Measurements from ENCODE around the gene IBA57.
A peak's percentile ranks its signal among the peaks of the same experiment; 100 is the strongest.

IBA57 gene

DNA sequence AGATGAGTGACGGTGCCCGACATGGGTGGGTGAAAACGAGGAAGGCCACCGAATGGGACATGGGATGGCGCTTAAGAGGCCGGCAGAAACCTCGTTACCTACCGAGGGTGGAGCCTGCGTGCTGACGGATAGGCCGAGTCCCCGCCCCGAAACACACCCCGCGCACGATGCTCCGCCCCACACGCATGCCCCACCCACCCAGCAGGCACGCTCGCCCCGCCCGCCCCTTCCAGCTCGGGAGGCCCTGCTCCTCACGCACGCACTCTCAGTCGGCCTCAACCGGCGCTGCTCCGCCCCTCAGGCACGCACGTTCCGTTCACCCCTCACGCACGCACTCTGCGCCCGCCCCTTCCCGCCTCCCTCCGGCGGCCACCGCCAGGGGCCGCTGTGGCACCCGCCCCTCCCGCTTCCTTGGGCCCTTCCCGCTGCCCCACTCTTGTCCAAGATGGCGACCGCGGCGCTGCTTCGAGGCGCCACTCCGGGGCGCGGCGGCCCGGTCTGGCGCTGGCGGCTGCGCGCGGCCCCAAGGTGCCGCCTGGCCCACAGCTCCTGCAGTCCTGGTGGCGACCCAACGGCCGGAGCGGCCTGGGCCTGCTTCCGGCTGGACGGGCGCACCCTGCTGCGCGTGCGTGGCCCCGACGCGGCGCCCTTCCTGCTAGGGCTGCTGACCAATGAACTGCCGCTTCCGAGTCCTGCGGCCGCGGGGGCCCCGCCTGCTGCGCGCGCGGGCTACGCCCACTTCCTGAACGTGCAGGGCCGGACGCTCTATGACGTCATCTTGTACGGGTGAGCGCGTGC is at the start of gene IBA57:
Gene IBA57 (plus strand): TSS at position 433 of the 798 bp plus-strand sequence. CDS start 13 bp downstream, at position 446.
- DNase-seq (ENCODE audit: low read depth, low spot score), result peak; percentile 97

GRCh38 chr1:228117335-228117734 is 48.3 kb upstream of the IBA57 start:
- no peak for DNase-seq (ENCODE audit: low read depth, low spot score)

DNA sequence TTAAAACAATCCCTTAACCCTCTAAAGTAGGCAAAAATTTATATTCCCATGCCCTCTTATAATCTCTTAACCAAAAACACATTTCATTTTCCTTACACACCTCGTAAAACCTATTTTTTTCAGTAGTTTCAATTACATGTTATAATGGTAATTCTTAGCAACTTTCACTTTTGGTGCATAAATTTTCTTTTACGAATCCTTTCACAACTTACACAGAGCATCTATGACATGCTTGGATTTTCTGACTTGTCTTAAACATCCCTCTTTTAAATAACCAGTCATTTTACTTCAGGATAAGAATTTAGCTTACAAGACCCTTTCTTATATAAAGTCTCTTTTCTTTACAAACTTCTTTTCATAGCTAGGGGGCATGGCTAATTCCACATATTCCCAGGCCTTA is 47.6 kb upstream of the IBA57 start:
- DNase-seq (ENCODE audit: low read depth, low spot score), result no peak

DNA sequence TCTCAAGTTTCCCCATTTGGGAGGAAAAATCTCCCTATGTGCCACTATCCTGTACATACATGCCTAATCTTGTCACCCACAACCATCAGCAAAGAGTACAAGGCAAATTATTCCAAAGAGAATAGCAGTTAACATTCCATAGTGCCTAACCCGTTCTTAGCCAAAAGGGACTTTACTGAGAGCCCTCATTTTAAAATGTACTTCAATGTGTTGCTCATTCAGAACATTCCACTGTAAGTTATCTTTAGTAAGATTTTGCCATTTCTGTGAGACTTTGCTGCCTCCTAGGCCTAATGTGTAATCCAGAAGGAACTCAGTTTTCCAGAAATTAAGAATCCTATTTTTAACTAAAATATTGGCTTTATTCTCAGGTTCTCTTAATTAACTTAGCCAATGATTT is 45.3 kb upstream of the IBA57 start:
- no peak for DNase-seq (ENCODE audit: low read depth, low spot score)

DNA sequence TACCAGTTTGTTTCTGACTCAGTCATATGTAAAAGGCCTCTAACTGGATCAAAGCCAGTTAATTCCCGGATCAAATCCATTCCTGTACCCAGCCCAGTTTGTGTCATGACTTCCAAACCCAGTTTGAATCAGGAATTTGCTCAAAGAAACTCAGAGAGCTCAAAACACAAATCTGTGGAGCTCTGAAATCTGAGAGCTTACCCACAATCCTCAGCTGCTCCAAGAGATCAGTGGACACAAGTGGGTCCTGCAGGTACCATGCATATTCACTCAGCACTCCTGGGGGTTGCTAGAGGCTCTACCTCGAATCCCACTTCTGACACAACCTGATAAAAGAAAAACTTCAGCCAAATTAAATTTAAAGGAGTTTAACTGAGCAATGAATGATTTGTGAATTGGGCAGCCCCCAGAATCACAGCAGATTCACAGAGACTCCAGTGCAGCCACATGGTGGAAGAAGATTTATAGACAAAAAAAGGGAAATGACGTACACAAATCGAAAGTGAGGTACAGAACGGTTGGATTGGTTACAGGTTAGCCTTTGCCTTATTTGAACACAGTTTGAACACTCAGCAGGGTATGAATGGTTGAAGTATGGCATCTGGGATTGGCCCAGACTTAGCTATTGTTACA is 44.6 kb upstream of the IBA57 start:
- DNase-seq (ENCODE audit: low read depth, low spot score), result no peak

DNA sequence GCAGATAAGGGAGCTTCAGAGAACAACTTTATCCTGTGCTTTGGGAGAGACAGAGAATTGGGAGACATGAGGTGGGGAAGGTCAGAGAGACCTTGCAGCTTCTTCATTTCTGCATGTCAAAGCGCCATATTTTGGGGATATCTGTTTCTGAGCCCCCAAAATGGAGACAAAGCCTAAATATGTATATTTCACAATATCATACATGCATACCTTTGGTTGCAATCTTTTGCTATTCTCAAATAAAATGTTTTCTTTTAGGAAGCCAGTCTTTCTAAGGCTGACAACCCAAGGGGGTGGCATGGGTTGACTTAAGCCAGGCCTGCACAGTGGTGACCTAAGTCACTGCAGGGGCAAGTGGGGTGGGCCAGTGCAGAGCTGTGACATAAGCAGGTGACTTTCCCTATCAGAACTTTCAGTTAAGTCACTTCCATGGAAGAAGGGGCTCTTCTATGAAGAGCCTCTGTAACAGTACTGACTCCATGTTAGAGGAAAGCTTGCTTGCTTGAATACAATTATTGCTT is 42.6 kb upstream of the IBA57 start:
- DNase-seq (ENCODE audit: low read depth, low spot score), result no peak

DNA sequence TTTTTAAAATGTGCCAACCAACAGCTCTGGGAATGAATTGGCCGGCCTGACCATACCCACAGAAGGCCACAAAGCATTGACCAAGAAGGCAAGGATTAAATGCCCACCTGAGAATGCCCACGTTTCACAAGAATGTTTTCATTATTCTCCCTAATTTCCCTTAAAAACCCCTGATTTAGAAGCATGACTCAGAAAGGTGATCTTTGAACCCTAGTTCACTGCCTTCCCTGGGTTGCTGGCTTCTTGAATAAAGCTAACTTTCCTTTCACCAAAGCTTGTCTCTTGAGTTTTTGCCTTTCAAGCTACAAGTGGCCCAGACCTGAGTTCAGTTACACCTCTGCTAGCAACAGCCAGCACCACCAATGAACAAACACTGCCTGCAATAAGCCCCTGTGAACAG is 42.1 kb upstream of the IBA57 start:
- no peak for DNase-seq (ENCODE audit: low read depth, low spot score)

- DNase-seq (ENCODE audit: low read depth, low spot score), result no peak
Measured at GRCh38 chr1:228125185-228125584, 40.4 kb upstream of the IBA57 start.

- DNase-seq (ENCODE audit: low read depth, low spot score), result no peak
Measured at GRCh38 chr1:228131766-228132165, 33.8 kb upstream of the IBA57 start.

DNA sequence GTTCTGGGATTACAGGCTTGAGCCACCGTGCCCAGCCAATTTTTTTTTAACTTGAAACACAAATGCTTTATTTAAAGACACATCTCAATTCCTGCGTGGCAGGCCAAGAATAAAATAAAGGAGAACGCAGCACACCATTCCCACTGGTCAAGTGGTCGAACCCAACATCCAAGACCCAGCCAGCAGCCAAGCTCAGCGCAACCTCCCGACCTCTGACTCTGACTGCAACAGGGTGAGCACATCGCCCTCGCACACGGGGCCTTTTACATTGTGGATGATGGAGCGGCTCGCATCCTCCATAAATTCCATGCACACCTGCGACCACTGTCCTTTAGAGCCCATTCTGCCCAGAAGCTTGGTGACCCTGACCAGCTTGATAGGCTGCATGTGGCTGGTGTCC is 31.0 kb upstream of the IBA57 start:
- DNase-seq (ENCODE audit: low read depth, low spot score), result no peak

DNA sequence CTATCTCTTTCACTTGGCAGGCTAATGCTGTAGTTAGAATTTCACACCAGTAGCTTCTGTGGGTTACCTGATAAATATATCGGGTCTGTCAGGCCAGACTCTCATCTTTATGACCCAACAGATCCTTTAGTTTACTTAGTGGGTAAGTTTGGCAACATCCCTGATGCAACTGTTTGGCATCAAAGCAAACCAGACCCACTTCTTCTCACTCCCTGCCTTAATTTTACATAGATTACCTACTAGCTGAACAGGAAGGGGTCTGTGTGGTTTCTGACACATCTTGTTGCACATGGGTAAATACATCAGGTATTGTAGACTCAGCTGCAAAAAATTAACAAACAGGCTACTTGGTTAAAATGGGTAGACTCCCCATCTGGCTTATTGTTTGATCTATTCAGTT is 28.7 kb upstream of the IBA57 start:
- DNase-seq (ENCODE audit: low read depth, low spot score), result no peak

- no peak for DNase-seq (ENCODE audit: low read depth, low spot score)
Measured at GRCh38 chr1:228139406-228139930, 26.1 kb upstream of the IBA57 start.

- DNase-seq (ENCODE audit: low read depth, low spot score), result peak; percentile 100
Measured at GRCh38 chr1:228139931-228140723, 25.5 kb upstream of the IBA57 start, which contains the start of gene GUK1. Gene GUK1, plus strand, starts transcription at chr1:228140279. Its CDS starts 24 bp downstream, at chr1:228140303.

- no peak for DNase-seq (ENCODE audit: low read depth, low spot score)
Measured at GRCh38 chr1:228140724-228141225, 24.8 kb upstream of the IBA57 start.

- peak; percentile 49 for DNase-seq (ENCODE audit: low read depth, low spot score)
Measured at GRCh38 chr1:228141226-228142044, 24.2 kb upstream of the IBA57 start.

DNA sequence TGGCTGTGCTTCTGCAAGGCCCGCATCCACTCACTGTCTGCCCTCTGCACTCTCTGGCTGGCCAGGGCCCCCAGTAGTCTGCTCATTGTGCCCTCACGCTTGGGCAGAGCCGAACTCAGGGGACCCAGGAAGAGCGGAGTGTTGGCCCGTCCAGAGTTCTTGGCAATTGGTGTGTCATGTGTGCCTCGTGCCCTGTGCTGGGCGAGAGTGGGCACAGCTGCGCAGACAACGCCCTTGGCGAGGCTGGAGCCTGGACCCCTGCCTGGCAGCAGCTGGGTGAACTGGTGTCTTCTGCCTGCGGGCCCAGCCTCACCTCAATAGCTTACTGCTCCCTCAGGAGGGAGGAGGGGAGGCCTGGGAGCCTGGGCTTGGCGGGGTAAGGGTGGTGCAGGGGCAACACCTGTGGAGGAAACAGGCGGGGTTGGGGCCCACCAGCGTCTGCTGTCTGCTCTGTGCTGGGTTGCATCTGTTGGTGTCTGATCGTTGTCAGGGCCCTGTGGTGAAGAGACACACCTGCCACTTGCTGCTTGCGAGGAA is 23.4 kb upstream of the IBA57 start:
- DNase-seq (ENCODE audit: low read depth, low spot score), result no peak

GRCh38 chr1:228142701-228143136 is 22.9 kb upstream of the IBA57 start:
- DNase-seq (ENCODE audit: low read depth, low spot score), result no peak

GRCh38 chr1:228143480-228144192 is 22.0 kb upstream of the IBA57 start:
- no peak for DNase-seq (ENCODE audit: low read depth, low spot score)

DNA sequence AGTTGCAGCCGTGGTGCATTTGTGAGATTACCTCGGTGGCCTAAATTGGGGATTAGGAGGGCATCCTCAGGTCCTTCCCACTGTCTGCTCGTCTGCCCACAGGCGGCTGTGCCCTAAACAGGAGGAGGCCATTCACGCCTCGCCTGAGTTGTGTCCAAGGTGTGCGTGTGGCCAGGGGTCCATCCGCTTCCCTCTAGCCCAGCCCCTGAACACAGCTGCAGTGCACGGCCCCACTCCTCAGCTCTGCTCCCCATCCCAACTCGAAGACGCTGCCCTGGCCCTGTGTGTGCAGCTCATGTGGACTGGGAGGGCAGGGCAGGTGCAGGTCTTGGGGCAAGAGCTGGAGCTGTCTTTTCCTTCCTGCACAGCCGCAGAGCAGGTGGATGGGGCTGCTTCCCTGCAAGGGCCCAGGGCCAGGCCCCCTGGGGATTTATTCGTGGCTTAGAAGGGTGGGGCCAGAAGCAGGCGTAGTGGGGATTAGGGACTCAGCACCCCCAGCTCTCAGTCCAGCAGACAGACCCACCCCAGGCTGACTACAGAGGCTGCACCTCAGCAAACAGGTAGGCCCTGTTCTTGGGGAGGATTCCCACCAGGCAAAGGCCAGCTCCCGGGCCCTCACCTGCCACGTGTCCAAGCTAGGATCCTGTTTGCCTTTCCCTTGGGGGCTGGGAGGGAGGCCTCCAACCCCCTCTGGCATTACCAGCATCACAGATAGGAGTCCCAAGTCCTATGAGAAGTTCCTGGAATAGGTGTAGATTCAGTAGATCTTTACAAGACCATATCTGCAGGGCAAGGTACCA is 21.2 kb upstream of the IBA57 start:
- no peak for DNase-seq (ENCODE audit: low read depth, low spot score)
